HL-60/S4 treated with retinoic acid at 250 ng/mL for 4 days and 3 days (cell line): ENCODE results near the gene PSMD11.
"Not testable (repeated sequence)": the region's sequence is repeated elsewhere in the genome, so short reads cannot be mapped to it uniquely, and the experiment has no call there.

ENCODE experiments used
- in situ Hi-C: fragments of 300-500 bp; cut with MboI; formaldehyde crosslinking; loops from 2 replicates; pipeline ENCODE4 v1.7.0; 2022; ENCODE audit warnings: low sequenced_read_pairs

PSMD11 gene

DNA sequence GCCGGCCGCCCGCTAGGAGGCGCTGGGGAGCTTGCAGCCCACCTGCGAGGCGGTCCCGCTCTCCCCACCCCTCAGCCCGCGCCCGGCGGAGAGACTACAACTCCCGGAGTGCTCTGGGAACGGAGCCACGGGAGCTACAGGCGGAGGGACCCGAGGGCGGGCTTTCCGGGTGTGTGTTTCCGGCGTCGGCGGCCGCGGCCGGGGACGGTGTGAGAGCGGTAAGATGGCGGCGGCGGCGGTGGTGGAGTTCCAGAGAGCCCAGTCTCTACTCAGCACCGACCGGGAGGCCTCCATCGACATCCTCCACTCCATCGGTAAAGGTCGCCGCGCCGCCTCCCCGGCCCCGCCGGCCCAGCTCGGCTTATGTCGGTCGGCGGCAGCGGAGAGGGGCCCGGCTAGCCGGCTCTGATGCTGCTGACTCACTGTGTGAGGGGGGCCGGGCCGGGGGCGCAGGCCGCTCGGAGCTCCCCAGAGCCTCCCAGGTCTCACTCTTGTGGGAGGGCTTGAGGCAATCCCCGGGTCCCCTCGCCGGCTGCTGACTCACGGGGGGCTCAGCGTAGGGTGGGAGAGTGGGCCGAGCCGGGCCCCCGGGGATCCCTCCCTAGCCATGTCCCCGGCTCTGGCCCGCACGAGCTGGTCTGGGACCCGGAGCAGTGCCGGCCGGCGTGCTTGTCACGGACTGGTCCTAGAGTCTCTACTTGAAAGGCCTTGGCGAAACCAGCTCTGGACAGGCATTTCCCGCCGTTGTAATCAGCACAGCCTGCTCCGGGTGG lies at the start of gene PSMD11:
Gene PSMD11, plus strand, starts transcription at position 210 of the 773 bp plus-strand sequence. Its CDS starts 14 bp downstream, at position 224.
- in situ Hi-C loops: no loop called here

DNA sequence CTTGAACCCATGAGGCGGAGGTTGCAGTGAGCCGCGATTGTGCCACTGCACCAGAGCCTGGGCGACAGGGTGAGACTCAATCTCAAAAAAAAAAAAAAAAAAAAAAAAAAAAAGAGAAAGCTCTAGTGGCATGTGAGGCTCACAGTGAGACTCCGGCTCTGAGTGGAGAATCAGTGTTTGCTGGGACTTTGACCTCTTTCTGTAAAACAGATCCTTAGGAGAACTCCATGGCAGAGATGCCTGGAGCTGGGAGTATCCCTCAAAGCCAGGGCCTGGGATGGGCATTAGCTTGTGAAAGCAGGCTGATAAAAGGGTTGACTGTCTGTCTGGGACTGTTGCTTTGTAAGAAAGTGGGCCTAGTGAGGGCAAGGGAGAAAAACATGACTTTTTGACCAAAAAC lies 48.0 kb upstream of the PSMD11 start:
- in situ Hi-C loops: no loop called here

DNA sequence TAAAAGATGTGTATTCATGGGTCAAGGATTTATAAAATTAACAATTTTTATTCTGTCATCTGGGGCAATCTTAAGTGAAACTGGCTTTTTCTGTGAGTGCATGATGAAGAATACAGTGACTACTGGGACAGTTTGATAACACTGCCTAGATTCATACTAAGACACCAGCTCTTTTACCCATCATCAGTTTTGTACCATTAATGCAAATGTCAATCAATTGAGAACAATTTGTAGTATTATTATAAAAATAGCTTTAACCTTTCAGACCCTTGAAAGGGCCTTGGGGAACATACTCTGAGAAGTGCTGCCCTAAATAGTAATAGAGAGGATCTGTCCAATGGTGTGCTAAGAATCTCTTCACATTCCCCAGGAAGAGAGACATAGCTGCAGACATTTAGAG lies 45.4 kb upstream of the PSMD11 start:
- in situ Hi-C loops: no loop called here

- in situ Hi-C loops: loop anchor here (10.0 kb wide), 1 partner anchor 55 kb away; the partner anchor contains the start of gene ZNF207
Observed at GRCh38 chr17:32410085-32410484, 34.2 kb upstream of the PSMD11 start.

DNA sequence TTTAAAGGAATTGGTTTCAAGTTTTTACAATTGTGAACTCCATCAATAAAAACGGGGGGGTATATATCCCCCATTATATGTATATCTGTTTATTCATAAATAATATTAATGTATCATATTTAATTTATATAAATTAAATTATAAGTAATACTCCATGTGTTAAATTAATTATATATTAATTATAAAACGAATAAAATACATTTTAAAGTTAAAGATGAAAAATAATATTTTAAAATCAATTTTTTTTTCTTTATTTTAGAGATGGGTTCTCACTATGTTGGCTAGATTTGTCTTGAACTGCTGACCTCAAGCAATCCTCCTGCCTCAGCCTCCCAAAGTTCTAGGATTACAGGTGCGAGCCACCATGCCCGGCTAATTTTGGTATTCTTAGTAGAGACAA lies 17.4 kb upstream of the PSMD11 start:
- in situ Hi-C loops: no loop called here

DNA sequence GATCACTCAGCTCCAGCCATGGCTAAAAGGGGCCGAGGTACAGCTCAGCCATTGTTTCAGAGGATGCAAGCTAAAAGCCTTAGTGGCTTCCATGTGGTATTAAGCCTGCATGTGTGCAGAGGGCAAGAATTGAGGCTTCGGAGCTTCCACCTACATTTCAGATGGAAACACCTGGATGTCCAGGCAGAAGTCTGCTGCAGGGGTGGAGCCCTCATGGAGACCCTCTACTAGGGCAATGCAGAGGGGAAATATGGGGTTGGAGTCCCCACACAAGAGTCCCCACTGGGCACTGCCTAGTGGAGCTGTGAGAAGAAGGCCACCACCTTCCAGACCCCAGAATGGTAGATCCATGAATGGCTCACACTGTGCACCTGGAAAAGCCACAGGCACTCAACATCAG lies 14.7 kb upstream of the PSMD11 start:
- in situ Hi-C loops: no loop called here

DNA sequence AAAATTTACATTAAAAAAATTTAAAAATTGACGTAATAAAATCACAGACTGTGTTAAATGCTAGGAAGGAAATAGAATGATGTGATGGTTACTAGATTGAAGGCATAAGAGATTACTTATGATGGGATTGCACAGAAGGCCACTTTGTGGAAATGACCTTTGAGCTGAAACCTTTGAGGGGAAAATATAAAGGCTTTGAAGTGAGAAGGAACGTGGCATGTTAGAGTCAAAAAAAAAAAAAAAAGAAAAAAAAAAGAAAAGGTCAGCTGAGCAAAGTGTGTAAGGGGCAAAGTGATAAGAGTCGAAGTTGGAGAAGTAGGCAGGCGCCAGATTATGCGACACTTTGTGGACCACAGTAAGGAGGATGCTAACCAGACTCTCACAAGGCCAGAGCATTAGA lies 3.6 kb upstream of the PSMD11 start:
- in situ Hi-C loops: no loop called here

GRCh38 chr17:32441886-32442285 lies 2.4 kb upstream of the PSMD11 start:
- in situ Hi-C loops: no loop called here

- in situ Hi-C loops: no loop called here
Observed at GRCh38 chr17:32443827-32444300, 446 bp upstream of the PSMD11 start.

DNA sequence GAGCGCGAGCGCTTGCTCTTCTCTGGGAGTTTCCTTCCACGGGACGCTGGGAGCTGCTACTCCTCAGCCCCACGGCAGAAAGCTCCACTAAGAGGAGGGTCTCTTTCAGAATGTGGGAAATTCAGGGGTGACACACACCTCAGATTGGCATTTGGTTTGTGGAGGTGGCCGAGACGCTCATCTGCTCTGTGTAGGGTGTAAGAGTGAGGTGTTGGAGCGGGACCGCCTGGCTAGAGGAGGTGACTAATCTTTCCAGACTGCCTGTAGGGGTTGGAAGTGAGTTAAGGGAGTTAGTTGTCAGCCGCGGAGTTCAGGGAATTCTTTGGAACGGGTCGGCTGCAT lies 735 bp downstream of the PSMD11 start:
- in situ Hi-C loops: no loop called here

DNA sequence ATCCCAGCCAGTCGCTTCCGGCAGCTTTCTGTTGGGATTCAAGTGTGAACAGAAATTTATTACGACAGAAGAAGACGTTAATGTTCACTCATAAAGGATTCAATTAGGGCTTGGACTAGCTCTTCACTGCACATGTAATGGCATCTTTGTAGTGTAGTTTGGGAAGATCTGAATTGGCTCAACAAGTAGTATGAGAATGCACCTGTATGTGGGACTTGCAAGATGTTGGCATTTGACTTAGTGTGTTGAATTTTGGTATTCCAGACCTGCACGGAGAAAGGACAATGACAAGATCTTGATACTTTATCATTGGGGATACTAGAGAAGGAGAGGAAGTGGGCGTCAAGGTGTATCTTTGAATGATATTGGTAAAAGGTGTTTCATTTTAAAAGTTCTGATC lies 1.2 kb downstream of the PSMD11 start:
- in situ Hi-C loops: no loop called here

- in situ Hi-C loops: no loop called here
Observed at GRCh38 chr17:32445971-32446370, 1.7 kb downstream of the PSMD11 start.

GRCh38 chr17:32446949-32447348 lies 2.6 kb downstream of the PSMD11 start:
- in situ Hi-C loops: no loop called here

DNA sequence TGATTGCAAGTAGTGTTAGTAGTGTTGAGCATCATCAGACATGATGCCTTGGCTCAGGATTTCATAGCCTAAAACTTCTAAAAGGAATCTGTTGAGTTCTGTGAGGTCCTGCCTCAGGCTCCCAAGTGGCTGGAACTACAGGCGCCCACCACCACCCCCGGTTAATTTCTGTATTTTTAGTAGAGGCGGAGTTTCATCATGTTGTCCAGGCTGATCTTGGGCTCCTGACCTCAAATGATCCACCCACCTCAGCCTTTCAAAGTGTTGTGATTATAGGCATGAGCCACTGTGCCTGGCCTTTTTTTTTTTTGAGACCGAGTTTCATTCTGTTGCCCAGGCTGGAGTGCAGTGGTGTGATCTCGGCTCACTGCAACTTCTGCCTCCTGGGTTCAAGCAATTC lies 5.7 kb downstream of the PSMD11 start:
- in situ Hi-C loops: no loop called here

- in situ Hi-C loops: not testable (repeated sequence)
Observed at GRCh38 chr17:32450379-32450778, 6.1 kb downstream of the PSMD11 start.

DNA sequence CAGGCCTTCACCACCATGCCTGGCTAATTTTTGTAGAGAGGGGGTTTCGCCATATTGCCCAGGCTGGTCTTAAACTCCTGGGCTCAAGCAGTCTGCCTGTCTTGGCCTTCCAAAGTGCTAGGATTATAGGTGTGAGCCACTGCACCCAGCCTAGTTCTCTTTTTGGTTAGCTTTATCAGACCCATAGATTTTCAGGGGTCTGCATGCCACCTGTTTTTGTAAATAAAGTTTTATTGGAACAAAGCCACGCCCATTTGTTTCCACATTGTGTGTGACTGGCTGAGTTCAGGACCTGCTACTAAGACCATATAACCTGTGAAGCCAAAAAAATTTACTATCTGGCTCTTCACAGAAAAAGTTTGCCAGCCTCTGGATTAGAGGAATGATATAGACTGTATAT lies 7.6 kb downstream of the PSMD11 start:
- in situ Hi-C loops: no loop called here

DNA sequence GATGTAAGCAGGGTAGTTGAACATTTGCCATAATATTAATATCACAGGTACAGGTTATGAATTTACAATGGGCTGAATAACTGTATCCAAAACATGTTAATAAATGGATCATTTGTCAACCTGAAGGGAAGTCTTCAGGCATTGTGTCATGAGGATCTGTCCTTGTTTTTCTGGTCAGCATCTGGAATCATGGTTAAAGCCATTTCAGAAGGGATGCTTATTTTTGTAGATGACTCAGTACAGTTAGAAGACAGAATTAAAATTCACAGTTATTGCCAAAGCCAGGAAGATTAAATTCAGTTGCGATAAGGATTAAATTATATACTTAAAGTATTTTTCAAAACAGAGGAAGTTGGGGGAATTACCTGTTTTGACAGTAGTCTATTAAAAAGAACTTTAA lies 8.0 kb downstream of the PSMD11 start:
- in situ Hi-C loops: no loop called here

- in situ Hi-C loops: no loop called here
Observed at GRCh38 chr17:32453370-32453769, 9.1 kb downstream of the PSMD11 start.

GRCh38 chr17:32458371-32458770 lies 14.1 kb downstream of the PSMD11 start:
- in situ Hi-C loops: no loop called here

GRCh38 chr17:32460054-32460453 lies 15.7 kb downstream of the PSMD11 start:
- in situ Hi-C loops: loop anchor here (10.0 kb wide), 1 partner anchor 295 kb away; no protein-coding TSS in a partner anchor

DNA sequence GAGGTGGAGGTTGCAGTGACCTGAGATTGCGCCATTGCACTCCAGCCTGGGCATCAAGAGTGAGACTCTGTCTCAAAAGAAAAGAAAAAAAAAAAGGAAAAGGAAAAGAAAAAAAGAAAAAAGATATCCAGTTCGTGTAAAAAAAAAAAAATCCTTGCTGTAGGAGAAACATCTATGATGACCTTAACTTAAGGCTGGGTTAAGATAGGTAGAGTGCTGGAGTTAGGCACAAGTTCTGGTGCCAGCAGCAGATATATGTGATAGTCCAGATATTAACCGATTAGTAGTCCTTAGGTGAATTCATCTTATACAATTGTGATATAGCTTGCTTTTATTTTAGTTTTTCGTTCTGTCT lies 17.2 kb downstream of the PSMD11 start:
- in situ Hi-C loops: loop anchor here (10.0 kb wide), 1 partner anchor 293 kb away; no protein-coding TSS in a partner anchor

GRCh38 chr17:32461853-32462617 lies 17.7 kb downstream of the PSMD11 start:
- in situ Hi-C loops: loop anchor here (10.0 kb wide), 1 partner anchor 293 kb away; no protein-coding TSS in a partner anchor
